ENCODE data around the gene ULK2. TPM values are rescaled to one million over a fixed set of nuclear protein-coding genes. Genes with fewer than 3 reads are reported as not detected.

The ULK2 gene
- total RNA-seq, 1 experiment from 2014 or later, result 10.0 TPM

DNA sequence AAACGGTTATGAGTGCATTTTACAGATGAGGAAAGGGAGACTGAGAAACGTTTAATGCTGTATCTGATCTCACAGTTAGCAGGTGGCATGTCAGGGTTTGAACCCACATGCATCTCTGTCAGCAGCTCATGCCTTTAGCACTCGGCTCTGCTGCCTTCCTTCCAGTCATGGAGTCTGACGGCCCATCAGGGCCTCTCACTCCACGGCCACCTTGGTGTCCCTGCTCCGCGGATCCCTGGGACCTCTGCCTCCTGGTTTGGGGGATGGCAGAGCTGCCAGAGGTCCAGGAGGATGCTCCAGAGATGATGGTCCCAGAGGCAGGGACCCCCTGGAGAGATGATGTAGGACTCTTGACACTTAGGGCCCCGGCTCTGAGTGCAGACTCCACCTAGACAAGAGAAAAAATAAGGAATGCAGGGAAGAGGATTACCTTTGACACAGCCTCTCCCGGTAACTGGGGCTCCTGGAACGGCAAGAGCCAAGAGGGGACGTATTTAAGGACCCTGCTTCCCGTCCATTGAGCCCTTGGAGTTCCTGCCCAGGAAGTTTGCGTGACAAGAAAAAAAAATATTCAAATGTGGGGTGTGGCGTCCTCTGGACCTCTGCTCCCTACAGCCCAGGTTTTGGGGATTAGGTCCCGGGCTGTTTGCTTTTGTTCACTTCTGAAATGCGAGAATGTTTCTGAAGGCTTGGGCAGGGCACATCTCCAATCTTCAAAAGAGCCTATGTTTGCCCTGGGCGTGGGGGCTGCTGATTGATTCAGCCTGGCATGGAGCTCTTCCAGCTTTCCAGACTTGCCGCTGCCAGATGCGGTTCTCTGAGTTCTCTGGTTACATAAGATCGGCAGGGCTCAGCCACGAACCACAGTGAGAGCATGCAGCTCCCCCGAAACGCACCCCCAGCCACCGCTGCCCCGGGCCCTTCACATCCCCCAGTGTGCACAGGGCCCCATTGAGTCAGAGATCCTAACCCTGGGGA lies 119.6 kb downstream of the ULK2 start, which contains the start of gene ALDH3A1:
Gene ALDH3A1 (minus strand): TSS at position 470 of the 978 bp plus-strand sequence. CDS start 3,169 bp downstream, outside the sequence.
- DNase-seq (ENCODE audit: low read depth), result peak; percentile 22

DNA sequence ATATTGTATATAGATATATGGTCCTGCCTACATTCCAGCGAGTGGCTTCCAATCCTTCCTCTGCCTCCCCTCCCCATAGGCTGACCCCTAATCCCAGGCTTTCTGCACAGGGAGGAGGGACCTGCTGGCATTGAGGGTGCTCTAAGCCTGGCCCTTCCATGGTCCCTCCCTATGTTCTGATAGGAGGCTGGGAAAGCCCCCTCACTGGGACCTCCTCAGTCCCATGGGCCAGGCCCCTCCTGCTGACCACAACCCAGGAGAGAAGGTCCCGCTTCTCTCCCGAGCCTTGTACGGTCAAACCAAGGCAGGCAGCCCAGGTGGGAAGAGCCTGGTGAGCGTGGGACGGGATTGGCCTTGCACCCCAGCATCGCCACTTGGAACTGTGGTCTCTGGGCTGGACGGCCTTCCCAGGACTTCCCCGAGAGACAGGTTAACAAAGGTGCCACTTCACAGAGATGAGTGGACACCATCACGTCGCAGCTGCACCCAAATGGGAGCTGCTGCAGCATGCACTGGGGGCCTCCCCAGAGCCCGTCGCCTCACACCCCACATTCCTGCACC lies 120.5 kb downstream of the ULK2 start:
- no peak for DNase-seq (ENCODE audit: low read depth)

DNA sequence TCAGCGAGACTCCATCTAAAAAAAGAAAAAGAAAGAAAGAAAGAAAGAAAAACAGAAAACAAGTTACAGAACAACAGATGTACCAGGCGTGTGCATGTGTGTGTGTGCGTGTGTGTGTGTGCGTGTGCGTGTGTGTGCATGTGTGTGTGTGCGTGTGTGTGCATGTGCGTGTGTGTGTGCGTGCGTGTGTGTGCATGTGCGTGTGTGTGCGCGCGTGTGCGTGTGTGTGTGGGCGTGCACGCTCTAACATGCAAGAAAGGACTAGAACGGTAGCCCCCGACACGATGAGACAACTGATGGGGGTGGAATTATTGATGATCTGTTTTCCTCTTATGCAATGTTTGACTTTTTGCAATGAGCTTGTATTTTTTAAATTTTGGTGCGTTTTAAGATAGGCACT lies 121.2 kb downstream of the ULK2 start:
- no peak for DNase-seq (ENCODE audit: low read depth)

DNA sequence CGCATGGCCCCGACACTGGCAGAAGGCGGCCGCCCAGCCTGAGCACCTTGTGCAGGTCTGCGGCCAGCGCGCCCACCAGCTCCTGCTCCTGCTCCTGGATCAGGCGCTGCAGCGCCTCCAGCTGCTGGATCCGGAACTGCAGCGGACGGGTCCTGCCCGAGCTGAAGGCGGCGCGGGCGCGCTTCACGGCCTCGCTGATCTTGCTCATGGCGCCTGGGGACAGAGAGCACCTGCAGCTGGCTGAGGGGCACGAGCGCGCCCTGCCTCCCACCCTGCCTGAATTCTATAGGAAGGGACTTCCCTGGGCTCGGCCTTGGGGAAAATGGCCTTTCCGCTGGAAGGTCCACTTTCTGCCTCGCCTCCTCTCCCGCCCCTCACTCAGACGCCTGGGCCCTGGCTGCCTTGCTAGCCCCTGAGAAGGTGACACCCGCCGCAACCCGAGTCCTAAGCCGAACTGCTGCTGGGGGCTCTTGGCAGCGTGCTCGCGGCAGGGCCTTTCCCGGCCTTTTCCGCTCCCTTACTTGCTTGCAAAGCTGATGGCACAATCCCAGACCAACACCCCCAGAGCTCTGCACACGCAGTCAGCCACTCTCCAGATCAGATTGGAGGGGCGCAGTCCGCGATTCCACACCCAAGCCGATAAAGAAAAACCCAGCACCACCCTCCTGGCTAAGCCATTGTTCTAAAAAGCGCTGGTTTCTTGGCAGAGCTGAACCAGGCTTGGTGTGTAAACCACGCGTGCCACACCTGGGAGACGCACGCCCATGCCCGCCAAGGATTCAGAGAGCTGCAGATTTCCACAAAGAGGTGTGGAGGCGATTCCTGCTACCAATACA lies 122.6 kb downstream of the ULK2 start:
- DNase-seq (ENCODE audit: low read depth), result peak; percentile 47

DNA sequence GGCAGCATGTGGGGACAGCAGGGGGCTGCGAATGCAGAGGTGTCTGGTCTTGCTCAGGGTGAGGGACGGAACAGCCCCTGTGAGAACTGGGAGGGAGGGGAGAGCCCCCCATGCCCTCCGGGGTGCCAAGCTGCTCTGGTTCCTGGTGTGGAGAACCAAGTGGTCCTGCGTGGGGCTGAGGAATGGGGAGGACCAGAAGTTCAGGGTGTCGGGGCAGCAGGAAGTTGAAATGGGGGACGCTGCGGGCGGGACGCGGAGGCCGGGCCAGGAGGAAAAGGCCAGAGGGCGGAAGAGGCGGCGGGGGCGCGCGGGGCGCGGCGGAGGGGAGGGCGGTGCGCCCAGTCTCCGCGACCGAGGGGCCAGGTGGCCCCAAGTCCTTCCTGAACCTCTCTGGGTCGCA lies 123.2 kb downstream of the ULK2 start:
- no peak for DNase-seq (ENCODE audit: low read depth)

DNA sequence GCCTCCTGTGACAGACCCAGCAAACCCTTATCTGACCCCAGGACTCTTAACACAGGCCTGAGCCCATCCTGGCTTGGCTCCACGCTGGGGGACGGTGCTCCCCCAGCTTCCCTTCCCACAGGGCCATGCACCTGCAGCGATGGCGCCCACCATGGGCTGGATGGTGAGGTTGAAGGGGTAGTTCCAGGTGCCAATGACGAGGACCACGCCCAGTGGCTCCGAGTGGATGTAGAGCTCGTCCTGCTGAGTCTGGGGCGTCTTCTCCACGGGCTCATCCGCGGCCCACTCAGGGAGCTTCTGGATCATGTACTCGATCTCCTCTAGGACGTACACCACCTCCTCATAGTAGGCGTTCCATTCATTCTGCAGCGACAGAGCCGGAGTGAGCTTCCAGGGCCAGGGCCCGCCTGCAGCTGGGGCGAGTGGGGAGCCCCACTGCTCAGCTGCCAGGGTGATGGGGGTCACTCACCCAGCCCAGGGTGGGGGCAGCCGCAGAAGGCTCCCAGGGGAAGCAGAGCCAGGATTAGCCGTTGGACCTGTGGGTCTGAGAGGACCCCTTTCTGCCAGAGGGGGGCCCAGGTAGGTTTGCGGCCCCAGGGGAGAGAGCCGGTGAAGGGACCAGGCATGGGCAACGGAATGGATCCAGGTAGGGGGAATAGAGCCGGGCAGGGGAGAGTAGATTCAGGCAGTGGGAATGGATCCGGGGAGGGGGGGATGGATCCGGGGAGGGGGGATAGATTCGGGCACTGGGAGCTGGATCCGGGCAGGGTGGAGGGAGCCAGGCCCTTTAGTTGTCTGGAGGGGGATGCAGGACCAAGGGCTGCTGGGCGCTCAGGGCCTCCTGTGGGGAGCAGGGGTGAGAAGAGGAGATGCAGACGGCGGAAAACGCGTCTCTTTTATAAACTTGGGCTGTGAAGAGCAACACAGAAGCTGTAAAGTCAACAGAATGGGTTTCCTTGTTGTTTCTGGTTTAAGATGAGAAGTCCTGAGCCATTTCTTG lies 124.3 kb downstream of the ULK2 start:
- no peak for DNase-seq (ENCODE audit: low read depth)

DNA sequence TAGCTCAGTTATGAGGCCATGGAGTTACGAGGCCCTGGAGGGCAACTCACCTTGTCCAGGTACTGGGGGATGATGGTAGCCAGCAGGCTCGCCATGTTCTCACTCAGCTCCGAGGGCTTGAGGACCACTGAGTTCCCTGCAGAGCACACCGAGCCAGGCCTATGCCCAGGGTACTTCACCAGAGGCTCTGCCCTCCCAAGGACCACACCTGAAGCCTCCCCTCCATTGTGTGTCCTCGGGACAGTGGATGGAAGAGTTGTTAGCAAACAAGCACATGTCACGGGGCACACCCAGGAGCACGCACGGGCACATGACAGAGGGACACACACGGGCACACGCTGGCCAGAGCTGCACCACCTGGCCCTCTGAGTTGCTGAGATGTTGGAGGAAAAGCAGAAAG lies 125.2 kb downstream of the ULK2 start:
- no peak for DNase-seq (ENCODE audit: low read depth)

DNA sequence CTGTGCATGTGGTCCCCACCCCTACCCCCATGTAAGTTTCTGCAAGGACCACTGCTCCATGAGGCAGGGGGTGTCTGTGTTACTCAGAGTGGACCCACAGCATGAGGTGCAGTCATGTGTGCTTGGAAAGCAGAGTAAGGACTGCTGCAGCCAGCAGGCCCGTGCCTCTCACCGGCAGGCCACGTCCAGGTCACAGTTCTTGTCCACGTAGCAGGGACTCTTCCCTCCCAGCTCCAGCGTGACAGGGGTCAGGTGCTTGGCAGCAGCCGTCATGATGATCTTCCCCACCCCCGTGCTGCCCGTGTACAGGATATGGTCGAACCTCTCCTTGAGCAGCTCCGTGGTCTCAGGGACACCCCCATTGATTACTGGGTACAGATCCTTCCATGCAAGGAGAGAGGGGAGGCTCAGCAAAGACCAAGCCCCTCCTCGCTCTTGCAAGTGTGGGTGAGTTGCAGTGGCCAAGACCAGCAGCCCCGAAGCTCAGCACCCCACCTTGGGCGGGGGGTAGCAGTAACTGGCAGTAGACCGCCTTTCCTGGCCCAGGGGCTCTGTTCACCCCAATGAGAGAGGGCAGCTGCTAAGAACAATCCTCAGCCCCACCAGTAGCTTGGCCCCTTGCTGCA lies 125.8 kb downstream of the ULK2 start:
- no peak for DNase-seq (ENCODE audit: low read depth)

DNA sequence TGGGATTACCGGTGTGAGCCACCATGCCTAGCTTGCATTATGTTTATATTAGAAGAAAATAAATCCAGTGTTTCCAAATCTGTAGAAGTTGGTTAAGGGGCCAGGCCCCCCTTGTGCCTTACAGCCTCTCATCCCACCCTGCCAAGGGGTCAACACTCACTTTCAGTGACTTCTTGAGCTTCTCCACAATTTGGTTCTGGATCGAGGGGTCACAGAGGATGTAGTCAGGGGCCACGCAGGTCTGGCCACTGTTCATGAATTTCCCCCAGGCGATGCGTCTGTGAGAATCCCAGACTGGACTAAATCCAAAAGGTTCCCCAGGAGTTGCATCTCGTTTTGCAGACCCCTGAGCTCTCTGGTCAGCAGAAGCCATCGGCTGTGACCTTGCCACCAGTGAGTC lies 126.8 kb downstream of the ULK2 start:
- DNase-seq (ENCODE audit: low read depth), result no peak

DNA sequence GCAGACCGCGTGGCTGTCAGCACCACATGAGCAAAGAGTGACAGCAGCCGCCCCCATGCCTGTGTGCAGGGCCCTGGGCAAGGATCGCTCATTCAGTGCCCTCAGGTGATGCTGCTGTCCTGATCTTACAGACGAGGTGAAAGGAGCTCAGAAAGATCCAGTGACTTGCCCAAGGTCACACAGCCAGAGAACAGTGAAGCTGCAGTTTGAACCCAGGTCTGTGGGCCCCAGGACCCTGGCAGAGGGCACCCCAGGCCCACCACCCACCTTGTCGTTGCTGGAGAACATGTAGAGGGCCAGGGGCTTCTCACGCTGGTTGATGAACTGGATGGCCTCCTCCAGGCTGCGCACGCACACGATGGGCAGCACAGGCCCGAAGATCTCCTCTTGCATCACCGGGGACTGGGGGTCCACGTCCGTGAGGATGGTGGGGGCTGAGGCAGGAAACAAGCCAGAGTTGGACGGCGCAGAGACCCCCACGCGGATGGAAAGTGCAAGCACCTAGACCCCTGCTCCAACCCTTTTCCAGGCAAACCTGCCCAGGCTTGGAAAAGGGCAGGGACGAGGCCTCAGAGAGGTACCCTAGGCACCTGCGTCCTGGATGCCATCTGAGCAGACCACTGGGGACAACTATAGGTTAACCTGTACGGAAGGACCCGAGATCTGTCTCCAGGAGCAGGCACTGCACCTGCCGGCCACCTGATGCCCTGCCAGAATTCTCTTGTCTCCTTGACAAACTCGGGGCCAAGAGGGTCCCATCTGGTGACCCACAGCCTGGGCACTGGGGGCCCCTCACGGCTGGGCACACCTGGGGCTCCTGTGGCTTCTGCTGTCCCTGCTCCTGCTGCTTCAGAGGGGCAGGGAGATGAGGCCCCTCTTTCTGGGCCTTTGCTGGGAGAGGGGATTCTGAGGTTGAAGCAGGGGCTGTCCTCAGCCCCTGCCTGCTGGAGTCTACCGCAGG lies 128.2 kb downstream of the ULK2 start:
- no peak for DNase-seq (ENCODE audit: low read depth)

DNA sequence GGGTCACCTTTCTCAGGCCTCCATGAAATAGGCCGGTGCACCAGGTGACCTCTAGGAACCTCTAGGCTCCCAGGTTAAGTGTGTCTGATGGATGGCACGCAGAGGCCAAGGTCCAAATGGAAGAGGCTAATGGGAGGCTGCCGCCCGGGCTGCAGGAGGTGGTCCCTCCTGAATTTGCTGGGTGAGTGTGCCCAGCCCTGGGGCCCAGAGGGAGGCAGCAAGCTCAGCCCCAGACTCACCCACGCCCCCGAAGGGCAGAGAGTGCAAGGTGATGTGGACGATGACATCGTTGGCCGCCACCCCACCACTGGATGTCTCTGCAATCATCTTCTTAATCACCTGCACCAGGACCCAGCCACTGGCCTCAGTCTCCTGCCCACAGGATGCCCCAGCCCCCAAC lies 129.0 kb downstream of the ULK2 start:
- DNase-seq (ENCODE audit: low read depth), result no peak

DNA sequence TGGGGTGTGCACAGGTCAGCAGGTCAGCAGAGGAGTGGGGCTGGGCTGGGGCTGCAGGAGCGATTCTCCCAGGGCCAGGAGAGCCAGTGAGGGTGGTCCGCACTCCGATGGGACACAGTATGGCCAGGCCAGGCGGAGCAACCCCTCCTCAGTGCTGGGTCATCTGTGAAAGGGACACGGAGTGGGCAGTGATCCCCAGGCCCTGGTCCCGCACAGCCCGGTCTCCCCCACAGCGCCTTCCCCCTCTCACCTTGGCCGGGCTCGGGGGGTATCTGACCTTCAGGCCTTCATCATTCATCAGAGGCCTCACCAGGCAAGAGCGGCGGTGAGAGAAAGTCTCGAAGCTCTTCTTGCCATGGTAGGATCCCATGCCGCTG lies 129.7 kb downstream of the ULK2 start:
- no peak for DNase-seq (ENCODE audit: low read depth)

DNA sequence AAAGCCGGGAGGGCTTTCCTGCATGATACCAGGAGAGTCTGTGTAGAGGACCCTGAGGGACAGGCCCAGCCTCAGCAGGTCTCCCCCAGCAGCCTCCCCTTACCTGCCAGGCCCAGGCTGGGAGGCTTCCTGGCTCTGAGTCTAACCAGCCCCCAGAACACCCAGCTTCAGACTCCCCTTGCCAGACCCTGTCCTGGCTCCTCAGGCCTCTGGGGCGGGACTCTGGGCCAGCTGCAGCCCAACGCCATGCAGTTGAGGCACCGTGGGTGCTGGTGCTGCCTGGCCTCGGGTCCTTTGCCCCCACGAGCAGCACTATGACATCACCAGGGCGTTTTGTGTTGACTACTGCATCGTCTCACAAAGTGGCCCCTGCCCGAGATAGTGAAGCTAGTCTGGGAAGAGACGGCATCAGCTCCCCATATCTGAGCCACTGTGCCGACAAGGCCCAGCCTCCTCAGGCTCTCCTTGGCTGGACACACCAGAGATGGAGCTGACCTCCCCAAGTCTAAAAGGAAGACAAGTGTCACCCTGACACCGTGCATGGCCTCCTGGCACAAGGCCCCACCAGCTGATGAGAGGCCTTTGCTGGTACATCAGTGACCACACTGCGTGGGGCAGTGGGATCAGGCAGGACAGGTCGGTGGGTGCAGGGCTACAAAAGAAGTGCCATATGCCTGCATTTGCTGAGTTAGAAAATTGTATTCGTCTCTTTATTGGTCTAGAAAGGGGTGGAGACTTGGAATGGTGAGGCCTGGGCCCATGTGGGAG lies 130.2 kb downstream of the ULK2 start:
- no peak for DNase-seq (ENCODE audit: low read depth)

DNA sequence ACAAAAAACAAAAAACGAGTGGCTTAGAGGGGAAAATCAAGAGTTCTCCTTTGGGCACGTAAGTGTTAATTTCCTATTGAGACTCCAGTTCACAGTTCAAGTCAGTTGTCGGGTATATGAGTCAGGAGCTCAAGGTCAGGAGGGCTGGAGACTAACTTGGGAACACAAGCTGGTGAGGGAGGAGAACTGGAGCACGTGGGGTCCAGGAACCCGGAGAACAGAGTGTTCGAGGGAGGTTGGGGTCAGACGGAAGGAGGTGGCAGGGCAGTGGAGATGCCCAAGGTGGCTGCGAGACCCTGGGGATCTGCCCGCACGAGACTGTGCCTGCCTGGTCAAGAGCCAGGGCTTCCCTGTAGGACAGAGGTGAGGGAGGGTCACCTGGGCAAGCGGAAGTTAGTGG lies 131.7 kb downstream of the ULK2 start:
- no peak for DNase-seq (ENCODE audit: low read depth)

DNA sequence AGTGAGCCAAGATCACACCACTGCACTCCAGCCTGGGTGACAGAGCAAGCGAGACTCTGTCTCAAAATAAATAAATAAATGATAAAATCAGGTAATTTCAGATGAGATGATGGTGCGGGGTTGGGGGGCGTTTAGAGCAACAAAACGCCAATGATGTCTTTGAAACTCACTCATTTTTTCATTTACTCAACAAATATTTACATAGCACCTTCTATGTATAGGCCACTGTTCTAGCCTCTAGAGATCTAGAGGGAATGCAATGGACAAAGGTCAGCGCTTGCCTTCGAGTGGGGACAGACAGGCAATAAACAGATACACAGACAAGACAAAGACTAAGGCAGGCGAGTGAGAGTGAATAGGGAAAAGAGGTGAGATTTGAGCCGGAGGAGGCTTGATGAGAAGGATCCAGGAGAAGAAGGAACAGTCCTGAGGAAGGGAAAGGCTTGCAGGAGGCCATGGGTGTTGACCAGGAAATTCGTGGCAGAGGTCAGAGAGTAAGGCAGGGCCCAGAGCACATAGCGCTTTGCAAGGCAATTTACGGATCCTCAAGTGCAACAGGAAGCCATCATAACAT lies 133.7 kb downstream of the ULK2 start:
- no peak for DNase-seq (ENCODE audit: low read depth)

DNA sequence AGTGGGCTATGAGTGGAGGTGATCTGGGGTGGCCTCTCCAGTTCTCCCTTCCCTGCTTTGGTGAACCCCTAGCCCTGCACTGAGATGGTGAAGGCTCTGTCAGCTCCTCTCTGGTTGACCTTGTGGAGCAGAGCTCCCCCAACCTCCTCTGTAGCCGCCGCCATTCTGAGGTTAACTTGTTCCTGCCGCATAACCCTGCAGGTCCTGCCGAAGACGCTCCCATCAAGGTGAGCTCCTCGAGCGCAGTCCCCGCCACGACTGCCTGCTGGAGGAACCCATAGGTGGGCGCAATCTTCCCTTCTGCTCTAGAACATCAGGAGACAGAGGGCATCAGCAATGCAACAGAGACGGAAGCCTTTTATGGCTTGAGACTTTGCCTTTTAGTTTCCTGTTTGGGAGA lies 136.1 kb downstream of the ULK2 start:
- no peak for DNase-seq (ENCODE audit: low read depth)

DNA sequence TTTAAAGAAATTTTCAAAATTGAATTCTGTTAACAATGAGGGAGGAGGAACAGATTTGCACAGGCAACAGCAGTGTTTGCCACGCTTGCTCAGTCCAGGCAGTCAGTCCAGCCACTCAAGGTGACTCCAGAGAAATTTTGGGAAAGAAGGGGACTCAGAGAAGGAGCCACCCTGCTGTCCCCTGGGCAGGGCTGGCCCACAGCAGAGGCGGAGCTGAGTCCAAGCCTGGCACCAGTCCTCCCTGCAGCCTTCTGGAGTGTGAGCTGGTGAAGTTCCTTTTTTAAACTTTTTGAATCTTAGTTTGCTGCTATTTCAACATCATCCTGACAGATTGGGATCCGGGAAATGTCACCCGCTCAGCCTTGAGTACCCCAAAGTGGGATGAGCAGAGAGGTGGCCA lies 136.9 kb downstream of the ULK2 start:
- DNase-seq (ENCODE audit: low read depth), result no peak

DNA sequence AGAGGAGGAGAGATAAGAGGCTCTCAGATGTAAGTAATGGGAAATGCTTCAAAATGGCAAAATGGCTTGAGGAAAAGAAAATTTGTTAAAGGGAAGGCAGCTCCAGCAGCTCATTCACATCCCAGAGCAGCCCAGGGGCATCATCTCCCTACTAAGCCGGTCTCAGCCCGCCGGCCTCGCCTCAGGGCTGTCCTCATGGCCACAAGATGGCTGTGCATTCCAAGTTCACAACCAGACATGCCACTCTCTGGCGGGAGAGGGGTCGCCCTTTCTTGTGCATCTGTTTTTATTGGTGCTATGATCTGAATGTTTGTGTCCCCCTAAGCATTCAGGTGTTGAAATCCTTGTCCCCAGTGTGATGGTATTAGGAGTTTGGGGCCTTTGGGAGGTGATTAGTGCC lies 137.8 kb downstream of the ULK2 start:
- no peak for DNase-seq (ENCODE audit: low read depth)
